ENCODE measurements around the gene GSTO2.
"Not testable (repeated sequence)": the region's sequence is repeated elsewhere in the genome, so short reads cannot be mapped to it uniquely, and the experiment has no call there.

Gene GSTO2

DNA sequence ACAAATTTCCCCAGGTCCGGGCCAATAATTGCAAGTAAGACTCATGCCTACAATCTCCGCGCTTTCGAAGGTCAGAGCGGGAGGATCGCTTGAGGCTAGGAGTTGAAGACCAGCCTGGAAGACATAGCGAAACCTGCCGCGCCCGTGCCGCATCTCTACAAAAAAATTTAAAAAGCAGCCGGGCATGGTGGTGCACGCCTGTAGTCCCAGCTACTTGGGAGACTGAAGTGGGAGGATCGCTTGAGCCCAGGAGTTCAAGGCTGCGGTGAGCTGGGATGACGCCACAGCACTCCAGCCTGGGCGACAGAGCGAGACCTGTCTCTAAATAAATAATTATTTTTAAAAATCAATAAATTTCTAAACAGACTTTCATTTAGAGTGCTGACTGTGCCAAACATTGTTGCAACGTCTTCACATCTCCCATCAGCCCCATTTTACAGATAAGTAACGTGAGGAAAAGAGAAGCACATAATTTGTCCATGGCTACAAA lies 36.3 kb upstream of the GSTO2 start:
- no peaks in the 10 kb centered on the region for H3K36me3 Mint-ChIP-seq (ENCODE audit: low read depth)
- H3K9me3 Mint-ChIP-seq, result peaks cover 14% of the 10 kb centered on the region
- H3K27ac Mint-ChIP-seq, result peak overlapping the region in 1 of 3 experiments; percentile 57

GRCh38 chr10:104233817-104234216 lies 35.2 kb upstream of the GSTO2 start:
- no peaks in the 10 kb centered on the region for H3K36me3 Mint-ChIP-seq (ENCODE audit: low read depth)

More for the DNA sequence above, 36.3 kb upstream of the GSTO2 start:
- TF ChIP-seq CTCF (IDR thresholded peaks at IDR 0.05; ENCODE audit: unreplicated experiment in 3 of 3), result no peak
- Mint-ChIP-seq H3K27me3 (ENCODE audit: low read depth) (peaks cover 5% of the 10 kb centered on the region), H3K4me3 (peak overlapping the region; percentile 91 to 94 (median 92)), H3K4me1 (no peaks in the 10 kb centered on the region)

GRCh38 chr10:104234934-104235333 lies 34.0 kb upstream of the GSTO2 start:
- no peaks in the 10 kb centered on the region for H3K4me1 Mint-ChIP-seq
- H3K27ac Mint-ChIP-seq, result no peak overlapping the region
- H3K36me3 Mint-ChIP-seq (ENCODE audit: low read depth), result no peaks in the 10 kb centered on the region
- peaks cover 5% of the 10 kb centered on the region for H3K27me3 Mint-ChIP-seq (ENCODE audit: low read depth)
- H3K4me3 Mint-ChIP-seq, result no peak overlapping the region
- no peak for TF ChIP-seq CTCF (IDR thresholded peaks at IDR 0.05; ENCODE audit: unreplicated experiment in 3 of 3)
- H3K9me3 Mint-ChIP-seq, result peaks cover 14% of the 10 kb centered on the region

More at GRCh38 chr10:104233817-104234216, 35.2 kb upstream of the GSTO2 start:
- Mint-ChIP-seq H3K4me3 (peak overlapping the region; percentile 75 to 77 (median 76)), H3K4me1 (no peaks in the 10 kb centered on the region), H3K27me3 (ENCODE audit: low read depth) (peaks cover 5% of the 10 kb centered on the region), H3K27ac (no peak overlapping the region), H3K9me3 (peaks cover 14% of the 10 kb centered on the region)
- no peak for TF ChIP-seq CTCF (IDR thresholded peaks at IDR 0.05; ENCODE audit: unreplicated experiment in 3 of 3)

DNA sequence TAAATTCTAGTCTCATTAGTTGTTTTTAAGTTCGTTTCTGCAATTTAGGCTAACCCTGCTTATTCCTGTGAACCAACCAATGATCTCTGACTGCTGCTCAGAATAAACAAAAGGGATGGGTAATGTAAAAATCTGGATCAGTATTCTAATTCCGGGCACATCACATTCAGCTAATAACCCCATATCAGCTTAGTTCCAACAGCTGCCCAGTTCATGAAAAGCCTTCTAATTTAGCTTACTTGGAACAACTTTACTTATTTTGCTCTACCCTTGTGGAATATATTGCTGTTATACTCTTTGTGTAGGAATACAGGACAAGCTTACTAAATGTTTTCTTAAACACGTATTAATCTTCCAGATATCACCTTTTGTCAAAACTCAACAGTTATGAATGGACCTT lies 33.2 kb upstream of the GSTO2 start:
- H3K4me3 Mint-ChIP-seq, result no peak overlapping the region
- H3K27me3 Mint-ChIP-seq (ENCODE audit: low read depth), result peaks cover 12% of the 10 kb centered on the region
- no peak for TF ChIP-seq CTCF (IDR thresholded peaks at IDR 0.05; ENCODE audit: unreplicated experiment in 3 of 3)
- H3K4me1 Mint-ChIP-seq, result no peaks in the 10 kb centered on the region
- H3K36me3 Mint-ChIP-seq (ENCODE audit: low read depth), result no peaks in the 10 kb centered on the region
- H3K27ac Mint-ChIP-seq, result no peak overlapping the region
- H3K9me3 Mint-ChIP-seq, result peaks cover 14% of the 10 kb centered on the region

DNA sequence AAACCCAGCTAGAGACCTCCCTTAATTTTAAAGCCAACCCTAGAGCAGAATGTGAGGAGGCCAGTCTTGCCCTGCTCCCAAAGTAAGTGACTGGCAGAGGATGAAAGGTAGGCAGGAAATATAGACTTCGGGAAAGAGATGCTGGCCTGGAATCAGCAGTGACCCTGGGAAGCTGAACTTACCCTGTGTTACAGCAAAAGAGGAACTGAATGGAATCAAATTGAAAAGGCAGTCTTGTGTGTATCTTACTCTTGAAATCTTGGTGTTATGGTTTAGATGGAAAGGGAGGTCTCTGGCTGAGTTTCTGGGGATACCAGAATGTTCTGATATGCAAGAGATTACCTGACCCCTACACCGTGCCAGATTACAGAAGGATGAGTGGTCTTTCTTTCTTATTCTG lies 28.9 kb upstream of the GSTO2 start:
- no peak for TF ChIP-seq CTCF (IDR thresholded peaks at IDR 0.05; ENCODE audit: unreplicated experiment in 3 of 3)

DNA sequence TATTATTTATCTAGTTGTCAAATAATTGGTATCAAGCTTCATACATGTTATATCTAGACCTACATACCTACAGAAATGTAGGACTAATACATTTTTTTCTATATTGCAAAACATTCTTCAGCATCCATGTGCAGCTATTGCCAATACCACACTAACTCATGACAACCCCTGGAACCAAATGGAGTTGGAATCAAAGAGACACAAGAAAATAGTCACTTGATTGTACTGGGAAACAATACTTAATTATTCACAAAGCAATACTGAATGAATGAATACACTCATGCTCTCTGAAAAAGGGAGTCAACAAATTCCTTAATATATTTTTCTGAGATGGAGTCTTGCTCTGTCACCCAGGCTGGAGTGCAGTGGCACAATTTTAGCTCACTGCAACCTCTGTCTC lies 26.4 kb upstream of the GSTO2 start:
- TF ChIP-seq CTCF (IDR thresholded peaks at IDR 0.05; ENCODE audit: unreplicated experiment in 3 of 3), result no peak
- Mint-ChIP-seq H3K27ac (no peak overlapping the region), H3K4me1 (no peaks in the 10 kb centered on the region), H3K9me3 (no peaks in the 10 kb centered on the region), H3K27me3 (ENCODE audit: low read depth) (peaks cover 7% of the 10 kb centered on the region), H3K4me3 (no peak overlapping the region), H3K36me3 (ENCODE audit: low read depth) (peaks cover 5% of the 10 kb centered on the region)

More for the DNA sequence above, 28.9 kb upstream of the GSTO2 start:
- Mint-ChIP-seq H3K27me3 (ENCODE audit: low read depth) (peaks cover 7% of the 10 kb centered on the region), H3K27ac (no peak overlapping the region), H3K9me3 (peaks cover 5% of the 10 kb centered on the region), H3K4me1 (no peaks in the 10 kb centered on the region), H3K36me3 (ENCODE audit: low read depth) (no peaks in the 10 kb centered on the region), H3K4me3 (no peak overlapping the region)

DNA sequence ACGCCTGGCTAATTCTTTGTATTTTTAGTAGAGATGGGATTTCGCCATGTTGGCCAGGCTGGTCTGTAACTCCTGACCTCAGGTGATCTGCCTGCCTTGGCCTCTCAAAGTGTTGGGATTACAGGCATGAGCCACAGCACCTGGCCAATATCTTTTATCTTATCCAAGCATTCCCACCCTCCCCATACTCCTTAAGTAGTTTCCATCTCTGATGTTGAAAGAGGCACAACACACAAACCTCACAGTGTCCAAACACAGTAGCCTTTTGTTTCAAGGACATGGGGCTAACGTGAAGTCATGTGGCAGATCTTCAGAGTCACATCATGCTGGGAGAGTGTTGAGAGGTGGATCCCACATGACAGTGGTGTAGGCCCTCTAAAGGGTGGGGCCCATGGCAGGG lies 26.0 kb upstream of the GSTO2 start:
- H3K27ac Mint-ChIP-seq; H3K4me1 Mint-ChIP-seq; H3K36me3 Mint-ChIP-seq (ENCODE audit: low read depth); H3K4me3 Mint-ChIP-seq; H3K27me3 Mint-ChIP-seq (ENCODE audit: low read depth); H3K9me3 Mint-ChIP-seq: not testable (repeated sequence)
